Prostate gland (tissue), 2 donors: ENCODE results near the gene GABRG3.

ENCODE experiments used
- POLR2A ChIP-seq: fragments of 450-650 bp; IDR thresholded peaks from one replicate; pipeline ENCODE4 v1.6.1; 2016; ENCODE audit warnings: antibody characterized with exemption, mild to moderate bottlenecking
- POLR2AphosphoS5 ChIP-seq: sonication (generic); formaldehyde crosslinking; IDR thresholded peaks from one replicate; pipeline ENCODE4 v1.6.1; 2017; ENCODE audit warnings: antibody characterized with exemption
- TF ChIP-seq, protein P1 (sequence below), 4 experiments: fragments of 200-600 bp in 2 of 4; fragments of 450-650 bp in 2 of 4; sonication (generic) in 2 of 4; IDR thresholded peaks; 1 replicate in 3 of 4; 2 replicates in 1 of 4; pipeline ENCODE4 v1.5.1; 2016 to 2019; ENCODE audit warnings: antibody characterized with exemption in 4 of 4, mild to moderate bottlenecking in 2 of 4, moderate library complexity in 2 of 4

DNA sequence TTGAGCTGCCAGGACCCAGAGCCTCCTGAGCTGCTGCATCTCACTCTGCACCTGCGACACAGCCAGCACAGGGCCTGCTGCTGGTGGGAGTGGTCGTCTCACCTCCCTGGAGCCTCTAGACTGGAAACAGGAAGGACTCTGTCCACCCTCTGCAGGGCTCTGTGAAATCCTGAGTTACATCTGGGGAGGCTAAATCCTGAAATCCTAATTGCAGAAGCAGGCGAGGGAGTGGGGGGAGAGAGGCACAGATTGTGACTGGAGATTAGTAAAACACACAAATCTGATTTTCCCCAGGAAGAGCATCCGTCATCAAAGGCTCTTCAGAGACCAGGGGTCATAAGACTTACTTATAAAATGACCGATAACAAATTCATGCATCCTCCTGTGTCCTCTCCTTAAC is 31.6 kb upstream of the GABRG3 start:
- TF ChIP-seq, protein P1, sequence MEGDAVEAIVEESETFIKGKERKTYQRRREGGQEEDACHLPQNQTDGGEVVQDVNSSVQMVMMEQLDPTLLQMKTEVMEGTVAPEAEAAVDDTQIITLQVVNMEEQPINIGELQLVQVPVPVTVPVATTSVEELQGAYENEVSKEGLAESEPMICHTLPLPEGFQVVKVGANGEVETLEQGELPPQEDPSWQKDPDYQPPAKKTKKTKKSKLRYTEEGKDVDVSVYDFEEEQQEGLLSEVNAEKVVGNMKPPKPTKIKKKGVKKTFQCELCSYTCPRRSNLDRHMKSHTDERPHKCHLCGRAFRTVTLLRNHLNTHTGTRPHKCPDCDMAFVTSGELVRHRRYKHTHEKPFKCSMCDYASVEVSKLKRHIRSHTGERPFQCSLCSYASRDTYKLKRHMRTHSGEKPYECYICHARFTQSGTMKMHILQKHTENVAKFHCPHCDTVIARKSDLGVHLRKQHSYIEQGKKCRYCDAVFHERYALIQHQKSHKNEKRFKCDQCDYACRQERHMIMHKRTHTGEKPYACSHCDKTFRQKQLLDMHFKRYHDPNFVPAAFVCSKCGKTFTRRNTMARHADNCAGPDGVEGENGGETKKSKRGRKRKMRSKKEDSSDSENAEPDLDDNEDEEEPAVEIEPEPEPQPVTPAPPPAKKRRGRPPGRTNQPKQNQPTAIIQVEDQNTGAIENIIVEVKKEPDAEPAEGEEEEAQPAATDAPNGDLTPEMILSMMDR (IDR thresholded peaks at IDR 0.05): no peak
- TF ChIP-seq POLR2AphosphoS5 (no peak), POLR2A (no peak)
